ENCODE results near the gene SDS.
"Not testable (repeated sequence)": the region's sequence is repeated elsewhere in the genome, so short reads cannot be mapped to it uniquely, and the experiment has no call there.

The SDS gene

DNA sequence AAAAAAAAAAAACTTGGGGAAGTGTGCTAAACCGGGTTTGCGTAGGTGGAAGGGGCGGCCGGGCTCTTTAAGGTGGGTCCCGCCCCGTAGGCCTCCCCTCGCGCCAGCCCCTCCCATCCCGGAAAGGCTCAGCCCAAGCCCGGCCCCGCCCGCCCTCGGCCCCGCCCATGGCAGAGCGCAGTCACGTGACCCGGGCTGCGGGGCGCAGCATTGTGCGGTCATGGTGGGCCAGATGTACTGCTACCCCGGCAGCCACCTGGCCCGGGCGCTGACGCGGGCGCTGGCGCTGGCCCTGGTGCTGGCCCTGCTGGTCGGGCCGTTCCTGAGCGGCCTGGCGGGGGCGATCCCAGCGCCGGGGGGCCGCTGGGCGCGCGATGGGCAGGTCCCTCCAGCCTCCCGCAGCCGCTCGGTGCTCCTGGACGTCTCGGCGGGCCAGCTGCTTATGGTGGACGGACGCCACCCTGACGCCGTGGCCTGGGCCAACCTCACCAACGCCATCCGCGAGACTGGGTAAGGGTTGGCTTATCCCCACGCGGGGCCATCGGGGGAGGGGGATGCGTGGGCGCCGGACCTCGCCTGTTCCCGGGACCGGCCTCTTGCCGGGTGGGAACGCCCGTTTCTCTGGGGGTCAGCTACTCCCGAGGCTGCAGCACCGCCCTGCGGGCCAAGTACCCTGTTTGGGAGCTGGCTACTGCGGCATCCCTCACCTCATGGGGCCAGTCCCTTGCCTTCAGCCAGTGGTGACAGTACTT, 45.1 kb downstream of the SDS start, which contains the start of gene PLBD2:
TSS of gene PLBD2 (plus strand) at position 207 of the 752 bp plus-strand sequence. CDS start at position 221, 14 bp downstream.
- no peaks in the 10 kb centered on the region for H3K79me2 ChIP-seq (ENCODE audit: low read length)
- no peaks in the 10 kb centered on the region for H3K36me3 ChIP-seq (replicated peaks; ENCODE audit: insufficient read depth, low read length)
- no peaks in the 10 kb centered on the region for H3F3A ChIP-seq (ENCODE audit: insufficient read depth, low read length)
- no peaks in the 10 kb centered on the region for H3K9me3 ChIP-seq (replicated peaks; ENCODE audit: insufficient read depth, low read length)
- H4K20me1 ChIP-seq (ENCODE audit: insufficient read depth, low read length), result no peaks in the 10 kb centered on the region
- H3K4me2 ChIP-seq (ENCODE audit: low read depth, low read length), result peak within 1 kb of the TSS; percentile 59
- DNase-seq, result peak; percentile 83
- TF ChIP-seq EZH2 (optimal IDR thresholded peaks at IDR 0.05; ENCODE audit: low read depth, low read length), result no peak
- no peak for TF ChIP-seq EZH2phosphoT487 (IDR thresholded peaks at IDR 0.05; ENCODE audit: low read length)
- TF ChIP-seq, protein P1, sequence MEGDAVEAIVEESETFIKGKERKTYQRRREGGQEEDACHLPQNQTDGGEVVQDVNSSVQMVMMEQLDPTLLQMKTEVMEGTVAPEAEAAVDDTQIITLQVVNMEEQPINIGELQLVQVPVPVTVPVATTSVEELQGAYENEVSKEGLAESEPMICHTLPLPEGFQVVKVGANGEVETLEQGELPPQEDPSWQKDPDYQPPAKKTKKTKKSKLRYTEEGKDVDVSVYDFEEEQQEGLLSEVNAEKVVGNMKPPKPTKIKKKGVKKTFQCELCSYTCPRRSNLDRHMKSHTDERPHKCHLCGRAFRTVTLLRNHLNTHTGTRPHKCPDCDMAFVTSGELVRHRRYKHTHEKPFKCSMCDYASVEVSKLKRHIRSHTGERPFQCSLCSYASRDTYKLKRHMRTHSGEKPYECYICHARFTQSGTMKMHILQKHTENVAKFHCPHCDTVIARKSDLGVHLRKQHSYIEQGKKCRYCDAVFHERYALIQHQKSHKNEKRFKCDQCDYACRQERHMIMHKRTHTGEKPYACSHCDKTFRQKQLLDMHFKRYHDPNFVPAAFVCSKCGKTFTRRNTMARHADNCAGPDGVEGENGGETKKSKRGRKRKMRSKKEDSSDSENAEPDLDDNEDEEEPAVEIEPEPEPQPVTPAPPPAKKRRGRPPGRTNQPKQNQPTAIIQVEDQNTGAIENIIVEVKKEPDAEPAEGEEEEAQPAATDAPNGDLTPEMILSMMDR (IDR thresholded peaks at IDR 0.05; ENCODE audit: low read length), result no peak
- peak within 1 kb of the TSS; percentile 69 for H3K4me3 ChIP-seq (ENCODE audit: low read length)
- no peaks in the 10 kb centered on the region for H3K9me2 ChIP-seq (replicated peaks; ENCODE audit: insufficient read depth, low read length)
- H2AFZ ChIP-seq (ENCODE audit: low read length), result peak within 1 kb of the TSS; percentile 56
- H3K9ac ChIP-seq (ENCODE audit: low read length), result peak within 1 kb of the TSS; percentile 48; the same call in 1 of the 2 replicates
- no peak within 1 kb of the TSS for H3K27ac ChIP-seq (ENCODE audit: low read length)
- no peaks in the 10 kb centered on the region for H3K27me3 ChIP-seq (replicated peaks; ENCODE audit: insufficient read depth, low read length)
- no peaks in the 10 kb centered on the region for H3K4me1 ChIP-seq (ENCODE audit: low read length)

DNA sequence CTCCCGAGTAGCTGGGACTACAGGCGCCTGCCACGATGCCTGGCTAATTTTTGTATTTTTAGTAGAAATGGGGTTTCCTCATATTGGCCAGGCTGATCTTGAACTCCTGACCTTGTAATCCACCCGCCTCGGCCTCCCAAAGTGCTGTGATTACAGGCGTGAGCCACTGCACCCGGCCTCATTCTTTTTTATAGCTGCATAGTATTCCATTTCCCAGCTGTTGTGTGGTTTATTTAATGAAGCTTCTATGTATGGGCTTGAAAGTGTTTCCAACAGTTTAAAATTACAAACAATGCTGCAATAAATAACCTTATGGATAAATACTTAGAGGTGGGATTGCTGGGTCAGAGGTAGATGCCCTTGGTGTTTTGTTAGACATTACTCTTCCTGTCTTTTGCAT, 49.5 kb downstream of the SDS start:
- not testable (repeated sequence) for H3K4me2 ChIP-seq (ENCODE audit: low read depth, low read length); H3K9me3 ChIP-seq (replicated peaks; ENCODE audit: insufficient read depth, low read length); DNase-seq; H2AFZ ChIP-seq (ENCODE audit: low read length); H3K27ac ChIP-seq (ENCODE audit: low read length); H3K27me3 ChIP-seq (replicated peaks; ENCODE audit: insufficient read depth, low read length); H3K36me3 ChIP-seq (replicated peaks; ENCODE audit: insufficient read depth, low read length); H3K4me3 ChIP-seq (ENCODE audit: low read length); H3K9me2 ChIP-seq (replicated peaks; ENCODE audit: insufficient read depth, low read length); H3K4me1 ChIP-seq (ENCODE audit: low read length); H4K20me1 ChIP-seq (ENCODE audit: insufficient read depth, low read length); H3K9ac ChIP-seq (ENCODE audit: low read length); H3K79me2 ChIP-seq (ENCODE audit: low read length); H3F3A ChIP-seq (ENCODE audit: insufficient read depth, low read length)

DNA sequence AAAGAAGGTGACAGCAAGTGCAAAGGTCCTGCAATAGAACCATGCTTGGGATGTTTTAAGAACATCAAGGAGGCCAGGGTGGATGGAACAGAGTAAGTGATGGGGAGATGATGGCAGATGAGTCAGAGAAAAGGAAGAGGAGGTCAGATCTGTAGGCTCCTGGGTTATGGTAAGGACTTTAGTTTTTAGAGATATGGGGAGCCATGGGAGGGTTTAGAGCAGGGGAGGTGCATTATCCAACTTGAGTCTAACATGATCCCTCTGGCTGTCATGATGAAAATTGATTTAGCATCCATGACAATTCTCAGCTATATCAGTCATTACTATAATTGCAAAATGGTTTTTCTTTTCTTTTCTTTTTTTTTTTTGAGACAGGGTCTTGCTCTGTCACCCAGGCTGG, 52.6 kb downstream of the SDS start:
- no peaks in the 10 kb centered on the region for H3K27me3 ChIP-seq (replicated peaks; ENCODE audit: insufficient read depth, low read length)
- no peak overlapping the region for H2AFZ ChIP-seq (ENCODE audit: low read length)
- H3K9ac ChIP-seq (ENCODE audit: low read length), result no peak overlapping the region
- H3K9me3 ChIP-seq (replicated peaks; ENCODE audit: insufficient read depth, low read length), result no peaks in the 10 kb centered on the region
- H3K4me3 ChIP-seq (ENCODE audit: low read length), result no peak overlapping the region
- no peaks in the 10 kb centered on the region for H3K79me2 ChIP-seq (ENCODE audit: low read length)
- no peak for DNase-seq
- H3F3A ChIP-seq (ENCODE audit: insufficient read depth, low read length), result no peaks in the 10 kb centered on the region
- no peaks in the 10 kb centered on the region for H3K4me1 ChIP-seq (ENCODE audit: low read length)
- H3K9me2 ChIP-seq (replicated peaks; ENCODE audit: insufficient read depth, low read length), result no peaks in the 10 kb centered on the region
- no peaks in the 10 kb centered on the region for H3K36me3 ChIP-seq (replicated peaks; ENCODE audit: insufficient read depth, low read length)
- H3K4me2 ChIP-seq (ENCODE audit: low read depth, low read length), result no peak overlapping the region
- no peak overlapping the region for H3K27ac ChIP-seq (ENCODE audit: low read length)
- TF ChIP-seq EZH2 (optimal IDR thresholded peaks at IDR 0.05; ENCODE audit: low read depth, low read length) (no peak), EZH2phosphoT487 (IDR thresholded peaks at IDR 0.05; ENCODE audit: low read length) (no peak)
- TF ChIP-seq, protein P1 (IDR thresholded peaks at IDR 0.05; ENCODE audit: low read length), result no peak
- no peaks in the 10 kb centered on the region for H4K20me1 ChIP-seq (ENCODE audit: insufficient read depth, low read length)

DNA sequence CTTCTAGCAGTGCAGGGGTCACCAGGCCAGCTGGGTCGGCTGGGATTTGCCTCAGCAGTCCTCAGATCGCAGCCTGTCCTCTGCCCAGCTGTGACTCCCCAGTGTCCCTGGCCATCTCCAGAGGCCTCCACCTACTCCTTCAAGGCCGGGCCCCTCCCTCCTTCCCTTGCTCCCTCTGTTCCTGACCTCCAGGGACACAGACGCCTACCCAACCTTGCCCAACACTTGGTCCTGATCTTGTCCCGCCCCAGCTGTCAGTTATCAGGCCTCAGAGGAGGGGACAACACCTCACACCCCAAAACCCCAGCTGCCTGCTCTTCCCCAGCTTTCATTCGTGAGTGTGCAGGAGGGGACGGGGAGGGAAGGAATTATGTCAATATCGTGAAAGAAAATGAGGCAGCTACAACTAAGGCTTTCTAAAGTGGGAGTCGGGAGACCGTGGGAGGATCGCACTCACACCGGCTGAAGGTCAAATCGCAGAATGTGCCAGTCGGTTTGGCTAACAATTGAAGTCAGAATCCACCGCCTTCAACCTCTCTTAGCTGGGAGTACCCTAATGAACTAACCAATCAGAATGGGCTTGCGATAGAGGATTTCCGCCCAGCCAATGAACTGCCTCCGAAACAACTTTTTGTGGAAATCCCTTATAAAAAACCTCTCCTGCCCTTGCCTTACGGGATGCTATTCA, 54.7 kb downstream of the SDS start:
- DNase-seq, result no peak
- no peaks in the 10 kb centered on the region for H3K9me3 ChIP-seq (replicated peaks; ENCODE audit: insufficient read depth, low read length)
- no peaks in the 10 kb centered on the region for H3K9me2 ChIP-seq (replicated peaks; ENCODE audit: insufficient read depth, low read length)
- H3K27ac ChIP-seq (ENCODE audit: low read length), result no peak overlapping the region
- no peak overlapping the region for H2AFZ ChIP-seq (ENCODE audit: low read length)
- H3K9ac ChIP-seq (ENCODE audit: low read length), result no peak overlapping the region
- no peaks in the 10 kb centered on the region for H3K79me2 ChIP-seq (ENCODE audit: low read length)
- H4K20me1 ChIP-seq (ENCODE audit: insufficient read depth, low read length), result no peaks in the 10 kb centered on the region
- H3K4me3 ChIP-seq (ENCODE audit: low read length), result no peak overlapping the region
- TF ChIP-seq, protein P1 (IDR thresholded peaks at IDR 0.05; ENCODE audit: low read length), result no peak
- TF ChIP-seq EZH2 (optimal IDR thresholded peaks at IDR 0.05; ENCODE audit: low read depth, low read length), result no peak
- no peak for TF ChIP-seq EZH2phosphoT487 (IDR thresholded peaks at IDR 0.05; ENCODE audit: low read length)
- H3F3A ChIP-seq (ENCODE audit: insufficient read depth, low read length), result no peaks in the 10 kb centered on the region
- no peaks in the 10 kb centered on the region for H3K36me3 ChIP-seq (replicated peaks; ENCODE audit: insufficient read depth, low read length)
- H3K4me2 ChIP-seq (ENCODE audit: low read depth, low read length), result no peak overlapping the region
- H3K27me3 ChIP-seq (replicated peaks; ENCODE audit: insufficient read depth, low read length), result no peaks in the 10 kb centered on the region
- H3K4me1 ChIP-seq (ENCODE audit: low read length), result no peaks in the 10 kb centered on the region

Measured in MM.1S (cell line).